NB4 (cell line): ENCODE results near the gene SMC1B.

Experiments
- CTCF ChIP-seq: IDR thresholded peaks from one replicate; pipeline ENCODE4 v1.5.1; 2012; ENCODE audit warnings: low read depth, low read length
- MAX ChIP-seq: IDR thresholded peaks from 2 replicates; pipeline ENCODE4 v1.6.1; 2011; ENCODE audit warnings: low read depth, low read length

- TF ChIP-seq CTCF, result no peak
- no peak for TF ChIP-seq MAX
These were observed 96.4 kb downstream of the SMC1B start for GRCh38 chr22:45316796-45317526.
